ENCODE measurements around the gene FOXC2.

Gene FOXC2

GRCh38 chr16:86549076-86549892, 17.3 kb upstream of the FOXC2 start:
- no peak for TF ChIP-seq CTCF (IDR thresholded peaks at IDR 0.05; ENCODE audit: insufficient read depth, low read length, missing control alignments)
- ChIA-PET POLR2A (interaction anchor here (0.6 kb wide), 1 partner anchor 1033 kb away, joined by 3 read pairs; no protein-coding TSS in a partner anchor), CTCF (interaction anchor here (1.2 kb wide), 1 partner anchor 15 kb away, joined by 4 read pairs; no protein-coding TSS in a partner anchor)
- no peak overlapping the region for H3K4me3 ChIP-seq (ENCODE audit: low read depth, low read length)
- no peak for DNase-seq (ENCODE audit: low read depth, low spot score)

GRCh38 chr16:86549893-86550190, 16.8 kb upstream of the FOXC2 start:
- POLR2A ChIA-PET, result no interaction called here
- CTCF ChIA-PET, result interaction anchor here (1.2 kb wide), 1 partner anchor 15 kb away, joined by 4 read pairs; no protein-coding TSS in a partner anchor
- TF ChIP-seq CTCF (IDR thresholded peaks at IDR 0.05; ENCODE audit: insufficient read depth, low read length, missing control alignments), result no peak
- DNase-seq (ENCODE audit: low read depth, low spot score), result no peak
- H3K4me3 ChIP-seq (ENCODE audit: low read depth, low read length), result no peak overlapping the region

GRCh38 chr16:86550281-86550680, 16.3 kb upstream of the FOXC2 start:
- no peak for DNase-seq (ENCODE audit: low read depth, low spot score)
- CTCF ChIA-PET, result interaction anchor here (0.7 to 1.4 kb wide), 3 partner anchors 14 to 729 kb away, joined by 3 to 4 read pairs (median 3); no protein-coding TSS in a partner anchor
- TF ChIP-seq CTCF (IDR thresholded peaks at IDR 0.05; ENCODE audit: insufficient read depth, low read length, missing control alignments), result no peak
- H3K4me3 ChIP-seq (ENCODE audit: low read depth, low read length), result no peak overlapping the region
- POLR2A ChIA-PET, result no interaction called here

GRCh38 chr16:86553356-86553755, 13.3 kb upstream of the FOXC2 start:
- TF ChIP-seq CTCF (IDR thresholded peaks at IDR 0.05; ENCODE audit: insufficient read depth, low read length, missing control alignments), result no peak
- H3K4me3 ChIP-seq (ENCODE audit: low read depth, low read length), result no peak overlapping the region
- POLR2A ChIA-PET, result no interaction called here
- no peak for DNase-seq (ENCODE audit: low read depth, low spot score)
- CTCF ChIA-PET, result no interaction called here

- ChIA-PET CTCF (interaction anchor here (1.7 to 1.9 kb wide), 2 partner anchors 509 to 724 kb away, joined by 5 to 7 read pairs; no protein-coding TSS in a partner anchor), POLR2A (no interaction called here)
- no peak for DNase-seq (ENCODE audit: low read depth, low spot score)
Measured at GRCh38 chr16:86554599-86554916, 12.1 kb upstream of the FOXC2 start.

More at GRCh38 chr16:86554599-86554916, 12.1 kb upstream of the FOXC2 start:
- peak overlapping the region; percentile 96 for H3K4me3 ChIP-seq (ENCODE audit: low read depth, low read length)
- no peak for TF ChIP-seq CTCF (IDR thresholded peaks at IDR 0.05; ENCODE audit: insufficient read depth, low read length, missing control alignments)

All from AG04449 (cell line).